Activated naive CD4-positive, alpha-beta T cell treated with anti-CD3 and anti-CD28 coated beads for 36 hours (primary cell): ENCODE measurements around the gene MISP. TPM values are rescaled to one million over a fixed set of nuclear protein-coding genes. Genes with fewer than 3 reads are reported as not detected.
"Not testable (repeated sequence)": the region's sequence is repeated elsewhere in the genome, so short reads cannot be mapped to it uniquely, and the experiment has no call there.

ENCODE experiments used
- CTCF ChIA-PET: fragments of 350-600 bp; sonication (Branson Sonifier 250); formaldehyde crosslinking; loops from one replicate; lab custom pipeline; 2021; ENCODE audit warnings: antibody characterized with exemption; lab: Charles Lee
- DNase-seq: peaks from one replicate; pipeline ENCODE4 v3.0.0-alpha.2; 2020
- H3K27ac Mint-ChIP-seq: one replicate; pipeline ENCODE4 v1.8.0; 2021; ENCODE audit warnings: mild to moderate bottlenecking, mixed read lengths
- H3K27me3 Mint-ChIP-seq: one replicate; pipeline ENCODE4 v1.8.0; 2021; ENCODE audit warnings: low read depth, mixed read lengths
- H3K36me3 Mint-ChIP-seq: one replicate; pipeline ENCODE4 v1.8.0; 2021; ENCODE audit warnings: low read depth, mixed read lengths
- H3K4me1 Mint-ChIP-seq: one replicate; pipeline ENCODE4 v1.8.0; 2021; ENCODE audit warnings: low read depth, mixed read lengths
- H3K4me3 Mint-ChIP-seq: one replicate; pipeline ENCODE4 v1.8.0; 2021; ENCODE audit warnings: mild to moderate bottlenecking, moderate library complexity, mixed read lengths
- H3K9me3 Mint-ChIP-seq: one replicate; pipeline ENCODE4 v1.8.0; 2021; ENCODE audit warnings: mixed read lengths
- intact Hi-C: fragments of 100-400 bp; cut with micrococcal nuclease; formaldehyde crosslinking; loops from one replicate; pipeline ENCODE4 v1.15.1; 2023
- total RNA-seq, 2 experiments: library from RNA; stranded (reverse); gene quantifications; one replicate each; pipeline ENCODE4 v1.2.3, GENCODE V29; 2021

MISP gene, protein sequence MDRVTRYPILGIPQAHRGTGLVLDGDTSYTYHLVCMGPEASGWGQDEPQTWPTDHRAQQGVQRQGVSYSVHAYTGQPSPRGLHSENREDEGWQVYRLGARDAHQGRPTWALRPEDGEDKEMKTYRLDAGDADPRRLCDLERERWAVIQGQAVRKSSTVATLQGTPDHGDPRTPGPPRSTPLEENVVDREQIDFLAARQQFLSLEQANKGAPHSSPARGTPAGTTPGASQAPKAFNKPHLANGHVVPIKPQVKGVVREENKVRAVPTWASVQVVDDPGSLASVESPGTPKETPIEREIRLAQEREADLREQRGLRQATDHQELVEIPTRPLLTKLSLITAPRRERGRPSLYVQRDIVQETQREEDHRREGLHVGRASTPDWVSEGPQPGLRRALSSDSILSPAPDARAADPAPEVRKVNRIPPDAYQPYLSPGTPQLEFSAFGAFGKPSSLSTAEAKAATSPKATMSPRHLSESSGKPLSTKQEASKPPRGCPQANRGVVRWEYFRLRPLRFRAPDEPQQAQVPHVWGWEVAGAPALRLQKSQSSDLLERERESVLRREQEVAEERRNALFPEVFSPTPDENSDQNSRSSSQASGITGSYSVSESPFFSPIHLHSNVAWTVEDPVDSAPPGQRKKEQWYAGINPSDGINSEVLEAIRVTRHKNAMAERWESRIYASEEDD
- not detected for total RNA-seq

GRCh38 chr19:750640-751423 is at the start of gene MISP:
Gene MISP (plus strand): TSS chr19:751112. CDS start chr19:756947, 5,835 bp downstream.
- CTCF ChIA-PET, result no interaction called here
- Mint-ChIP-seq H3K9me3 (no peaks in the 10 kb centered on the region), H3K27me3 (no peaks in the 10 kb centered on the region)

GRCh38 chr19:702847-703246 is 48.1 kb upstream of the MISP start:
- intact Hi-C loops, result loop anchor here (1.0 kb wide), 1 partner anchor 23 kb away; no protein-coding TSS in a partner anchor
- DNase-seq, H3K4me3 Mint-ChIP-seq, H3K36me3 Mint-ChIP-seq, H3K27ac Mint-ChIP-seq, H3K9me3 Mint-ChIP-seq, CTCF ChIA-PET: not testable (repeated sequence)
- peaks cover 23% of the 10 kb centered on the region for H3K27me3 Mint-ChIP-seq
- peaks cover 13% of the 10 kb centered on the region for H3K4me1 Mint-ChIP-seq

More at GRCh38 chr19:750640-751423, at the start of gene MISP:
- Mint-ChIP-seq H3K27ac (no peak within 1 kb of the TSS), H3K36me3 (no peaks in the 10 kb centered on the region), H3K4me3 (no peak within 1 kb of the TSS), H3K4me1 (no peaks in the 10 kb centered on the region)
- no peak for DNase-seq
- intact Hi-C loops, result no loop called here

GRCh38 chr19:703329-703650 is 47.6 kb upstream of the MISP start:
- Mint-ChIP-seq H3K36me3 (no peaks in the 10 kb centered on the region), H3K4me1 (peaks cover 13% of the 10 kb centered on the region), H3K27ac (no peak overlapping the region), H3K4me3 (peak overlapping the region; percentile 4), H3K27me3 (peaks cover 27% of the 10 kb centered on the region), H3K9me3 (no peaks in the 10 kb centered on the region)
- CTCF ChIA-PET, result interaction anchor here (0.7 kb wide), 1 partner anchor 52 kb away, joined by 3 read pairs; no protein-coding TSS in a partner anchor
- no peak for DNase-seq
- intact Hi-C loops, result loop anchor here (1.0 kb wide), 1 partner anchor 23 kb away; no protein-coding TSS in a partner anchor

DNA sequence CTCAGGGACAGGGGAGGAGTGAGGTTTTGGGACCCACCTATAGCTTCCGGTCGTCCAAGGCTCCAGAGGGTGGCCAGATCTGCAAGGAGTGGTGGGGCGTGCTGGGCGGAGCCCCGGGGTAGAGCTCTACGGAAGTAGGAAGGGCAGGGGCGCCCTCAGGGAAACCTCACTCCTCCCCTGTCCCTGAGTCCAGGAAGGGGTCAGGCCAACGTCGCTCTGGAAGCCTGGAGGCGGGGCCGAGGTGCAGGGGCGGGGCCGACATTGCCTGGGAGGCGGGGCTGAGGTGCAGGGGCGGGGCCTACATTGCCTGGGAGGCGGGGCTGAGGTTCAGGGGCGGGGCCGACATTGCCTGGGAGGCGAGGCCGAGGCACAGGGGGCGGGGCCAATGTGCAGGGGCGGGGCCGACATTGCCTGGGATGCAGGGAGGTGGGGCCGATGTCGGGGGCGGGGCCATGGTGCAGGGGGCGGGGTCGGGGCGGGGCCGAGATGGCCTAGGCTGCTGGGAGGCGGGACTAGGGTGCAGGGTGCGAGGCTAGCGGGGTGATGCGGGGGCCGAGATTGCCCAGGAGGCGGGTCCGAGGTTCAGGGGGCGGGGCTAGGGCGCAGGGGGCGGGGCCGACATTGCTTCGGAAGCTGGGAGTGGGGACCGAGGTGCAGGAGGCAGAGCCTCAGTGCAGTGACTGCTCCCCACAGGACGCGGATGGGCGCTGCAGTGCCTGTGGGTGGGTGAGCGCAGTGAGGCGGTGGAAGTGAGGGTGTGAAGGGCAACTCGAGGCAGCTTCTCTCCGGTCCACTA is 47.1 kb upstream of the MISP start:
- intact Hi-C loops, result loop anchor here (1.0 kb wide), 1 partner anchor 24 kb away; no protein-coding TSS in a partner anchor
- H3K27me3 Mint-ChIP-seq, result peaks cover 24% of the 10 kb centered on the region

DNA sequence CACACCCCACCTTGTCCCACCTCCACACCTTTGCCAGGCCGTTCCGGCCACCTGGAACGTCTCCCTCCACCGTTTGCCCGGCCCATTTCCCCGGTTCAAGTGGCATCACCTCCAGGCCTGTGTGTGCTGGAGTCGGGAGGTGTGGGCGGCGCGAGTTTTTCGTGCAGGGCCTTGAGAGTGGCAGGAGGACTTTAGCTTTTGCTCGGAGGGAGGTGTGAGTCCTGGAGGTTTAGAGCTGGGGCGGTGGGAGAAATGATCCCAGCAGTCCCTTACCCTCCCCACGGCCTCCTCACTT is 46.5 kb upstream of the MISP start:
- CTCF ChIA-PET, result no interaction called here

More for the DNA sequence above, 47.1 kb upstream of the MISP start:
- Mint-ChIP-seq H3K4me1 (peaks cover 13% of the 10 kb centered on the region), H3K4me3 (peak overlapping the region; percentile 4), H3K27ac (no peak overlapping the region), H3K36me3 (no peaks in the 10 kb centered on the region), H3K9me3 (no peaks in the 10 kb centered on the region)
- DNase-seq, result peak; percentile 68
- CTCF ChIA-PET, result interaction anchor here (0.7 kb wide), 1 partner anchor 52 kb away, joined by 3 read pairs; no protein-coding TSS in a partner anchor

DNA sequence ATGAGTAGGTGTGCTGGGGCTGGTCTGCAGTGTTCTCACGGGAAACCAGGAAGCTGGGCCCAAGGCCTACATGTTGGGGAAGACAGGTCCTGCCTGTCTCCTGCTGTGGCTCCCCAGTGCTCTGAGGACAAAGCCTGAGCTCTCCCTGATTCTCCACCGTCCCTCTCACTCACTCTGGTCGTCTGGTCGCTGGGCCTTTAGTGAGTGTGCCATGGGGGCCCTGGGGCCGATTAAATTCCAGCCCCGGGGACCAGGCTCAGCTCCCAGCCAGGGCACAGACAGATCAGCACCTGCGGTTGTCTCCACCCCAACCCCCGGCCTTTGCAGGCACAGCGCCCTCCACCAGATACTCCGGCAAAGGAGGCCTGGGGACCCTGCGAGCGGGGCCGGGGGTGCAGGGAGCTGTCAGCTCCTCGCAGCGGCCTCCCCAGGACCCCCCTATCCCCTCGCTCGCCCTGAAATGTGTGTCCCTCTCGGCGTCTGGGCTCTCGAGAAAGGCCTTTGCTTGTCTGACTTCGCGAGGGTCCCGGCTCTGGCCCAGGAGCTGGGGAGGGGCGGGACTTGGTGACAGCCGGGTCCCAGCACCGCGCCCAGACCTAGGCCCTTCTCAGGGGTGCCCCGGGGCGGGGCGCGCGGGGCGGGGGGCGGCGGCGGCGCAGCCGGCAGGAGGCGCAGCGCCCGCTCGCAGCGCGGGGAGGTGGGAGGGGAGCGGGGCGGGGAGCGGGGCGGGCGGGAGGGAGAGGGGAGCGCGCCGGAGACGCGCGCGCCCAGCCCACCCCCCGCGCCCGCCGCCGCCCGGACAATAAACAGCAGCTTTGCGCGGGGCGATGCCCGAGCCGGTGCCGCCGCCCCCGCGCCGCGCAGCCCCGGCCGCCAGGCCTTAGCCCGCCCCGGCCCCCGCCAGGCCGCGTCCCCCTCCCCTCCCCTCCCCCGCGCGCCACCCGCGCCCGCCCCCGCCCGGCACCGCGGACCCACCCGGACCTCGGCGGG is 42.5 kb upstream of the MISP start, which contains the start of gene PALM:
Gene PALM, plus strand, starts transcription at position 782 of the 990 bp plus-strand sequence. CDS start 212 bp downstream, outside the sequence.
- Mint-ChIP-seq H3K4me3 (no peak within 1 kb of the TSS), H3K27ac (no peak within 1 kb of the TSS), H3K9me3 (no peaks in the 10 kb centered on the region), H3K4me1 (peaks cover 8% of the 10 kb centered on the region), H3K36me3 (no peaks in the 10 kb centered on the region), H3K27me3 (peaks cover 25% of the 10 kb centered on the region)
- CTCF ChIA-PET, result interaction anchor here (1.0 kb wide), 1 partner anchor 26 kb away, joined by 3 read pairs; no protein-coding TSS in a partner anchor
- no peak for DNase-seq
- intact Hi-C loops, result no loop called here

More for the DNA sequence above, 46.5 kb upstream of the MISP start:
- Mint-ChIP-seq H3K27ac (no peak overlapping the region), H3K4me1 (peaks cover 13% of the 10 kb centered on the region), H3K36me3 (no peaks in the 10 kb centered on the region), H3K27me3 (peaks cover 22% of the 10 kb centered on the region), H3K4me3 (no peak overlapping the region), H3K9me3 (no peaks in the 10 kb centered on the region)
- intact Hi-C loops, result no loop called here
- no peak for DNase-seq

DNA sequence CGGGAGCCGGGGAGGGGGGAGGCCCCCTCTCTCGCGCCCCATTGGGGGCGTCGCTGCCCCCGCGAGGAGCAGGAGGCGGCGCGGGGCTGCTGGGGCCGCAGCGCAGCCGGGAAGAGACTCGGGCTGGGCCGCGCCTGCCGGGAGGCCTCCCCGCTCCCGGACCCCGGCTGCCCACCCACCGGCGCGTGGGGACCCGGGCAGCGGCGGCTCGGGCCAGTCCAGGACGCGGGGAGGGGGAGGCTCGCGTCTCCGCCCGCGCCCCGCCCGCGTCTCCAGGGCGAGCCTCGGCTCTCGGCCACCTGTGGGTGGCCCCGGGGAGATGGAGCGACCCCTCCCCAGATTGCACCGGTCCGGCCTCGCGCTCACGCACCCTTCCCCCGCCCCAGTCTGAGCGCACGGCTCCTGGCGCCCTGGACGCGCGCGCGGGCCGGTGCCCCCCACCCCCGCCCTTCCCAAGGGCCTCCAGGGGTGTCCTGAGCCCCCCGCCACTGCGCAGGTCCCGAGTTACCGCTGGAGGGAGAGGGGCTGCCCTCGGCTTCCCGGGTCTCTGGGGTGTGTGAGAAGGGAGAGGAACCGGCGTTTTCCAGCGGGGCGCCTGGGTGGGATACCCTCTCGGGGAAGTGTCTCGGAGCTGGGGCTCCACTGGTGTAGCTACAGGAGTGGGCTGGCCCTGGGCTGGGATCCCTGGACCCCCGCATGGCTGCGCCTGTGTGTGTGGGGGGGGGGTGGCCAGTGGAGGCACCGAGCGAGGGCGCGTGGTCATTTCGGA is 41.5 kb upstream of the MISP start:
- H3K27ac Mint-ChIP-seq, result no peak overlapping the region
- CTCF ChIA-PET, result no interaction called here
- no peak for DNase-seq
- peaks cover 2% of the 10 kb centered on the region for H3K4me1 Mint-ChIP-seq
- H3K27me3 Mint-ChIP-seq, result peaks cover 22% of the 10 kb centered on the region
- H3K9me3 Mint-ChIP-seq, result no peaks in the 10 kb centered on the region
- H3K4me3 Mint-ChIP-seq, result no peak overlapping the region
- H3K36me3 Mint-ChIP-seq, result no peaks in the 10 kb centered on the region
- intact Hi-C loops, result no loop called here

DNA sequence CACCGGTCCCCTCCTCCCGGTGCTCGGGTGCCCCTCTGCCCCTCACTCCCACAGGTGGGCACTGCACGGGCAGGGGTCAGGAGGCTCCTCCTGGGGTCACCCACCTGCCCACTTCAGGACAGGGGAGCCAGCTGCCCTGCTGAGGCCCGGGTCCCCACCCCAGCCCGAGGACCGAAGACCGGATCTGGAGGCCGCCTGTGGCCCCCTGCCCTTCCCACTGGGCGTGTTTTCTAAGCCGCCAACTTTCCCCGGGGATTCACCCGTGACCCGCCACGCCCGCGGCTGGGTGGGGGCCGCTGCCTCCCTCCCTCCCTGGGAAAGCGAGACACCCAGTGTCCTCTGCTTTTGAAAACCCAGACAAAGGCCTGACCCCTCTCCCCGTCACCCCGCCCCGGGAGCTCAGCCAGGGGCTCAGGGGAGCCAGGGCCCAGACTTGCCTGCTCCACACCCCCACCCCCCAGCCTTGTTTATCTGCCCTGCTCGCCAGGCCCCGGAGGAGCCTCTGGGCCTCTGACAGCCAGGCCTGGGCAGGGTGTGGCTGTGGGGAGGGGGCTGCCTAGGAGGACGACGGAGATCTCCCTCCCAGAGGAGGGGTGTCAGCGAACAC is 40.8 kb upstream of the MISP start:
- intact Hi-C loops, result no loop called here
- no peak for DNase-seq
- Mint-ChIP-seq H3K36me3 (no peaks in the 10 kb centered on the region), H3K4me1 (no peaks in the 10 kb centered on the region), H3K27me3 (peaks cover 22% of the 10 kb centered on the region), H3K27ac (no peak overlapping the region), H3K4me3 (no peak overlapping the region), H3K9me3 (peaks cover under 1% of the 10 kb centered on the region)
- CTCF ChIA-PET, result no interaction called here

- no peak overlapping the region for H3K4me3 Mint-ChIP-seq
- H3K4me1 Mint-ChIP-seq, result no peaks in the 10 kb centered on the region
- no peaks in the 10 kb centered on the region for H3K36me3 Mint-ChIP-seq
- CTCF ChIA-PET, result no interaction called here
- peaks cover 7% of the 10 kb centered on the region for H3K9me3 Mint-ChIP-seq
- intact Hi-C loops, result no loop called here
- no peak for DNase-seq
- peaks cover 22% of the 10 kb centered on the region for H3K27me3 Mint-ChIP-seq
- H3K27ac Mint-ChIP-seq, result no peak overlapping the region
These were observed 40.1 kb upstream of the MISP start for GRCh38 chr19:710767-711166.

DNA sequence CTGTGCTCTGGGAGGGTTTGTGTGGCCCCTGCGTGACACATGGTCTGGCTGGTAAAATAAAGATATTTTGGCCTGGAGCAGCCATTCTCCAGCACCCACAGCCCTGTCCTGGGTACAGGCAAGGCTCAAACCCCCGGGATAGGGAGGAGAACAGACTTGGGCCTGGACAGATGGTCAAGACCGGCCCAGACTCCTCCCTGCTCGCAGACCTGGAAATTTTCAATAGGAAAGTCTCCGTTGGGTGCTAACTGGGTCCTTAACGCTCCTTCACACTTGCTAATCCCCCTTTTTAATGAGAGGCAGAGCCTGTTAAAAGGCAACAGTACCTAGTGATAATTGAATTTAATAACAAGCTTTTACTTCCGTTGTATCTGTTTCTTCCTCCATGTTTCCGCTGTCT is 39.7 kb upstream of the MISP start:
- CTCF ChIA-PET, result no interaction called here
- H3K4me3 Mint-ChIP-seq, result no peak overlapping the region

More for the DNA sequence above, 39.7 kb upstream of the MISP start:
- Mint-ChIP-seq H3K9me3 (peaks cover 9% of the 10 kb centered on the region), H3K27me3 (peaks cover 22% of the 10 kb centered on the region), H3K36me3 (no peaks in the 10 kb centered on the region), H3K27ac (no peak overlapping the region), H3K4me1 (no peaks in the 10 kb centered on the region)
- intact Hi-C loops, result no loop called here
- DNase-seq, result no peak
